Osteocyte (in vitro differentiated cells): ENCODE data around the gene DAB2IP. TPM values are rescaled to one million over a fixed set of nuclear protein-coding genes. Genes with fewer than 3 reads are reported as not detected.

Experiments used
- DNase-seq: peaks from one replicate; pipeline ENCODE4 v3.0.0; 2021; ENCODE audit warnings: mixed read lengths; ENCODE audit not compliant: unreplicated experiment; ENCODE audit errors: extremely low spot score
- H3K27ac Mint-ChIP-seq: one replicate; pipeline ENCODE4 v1.8.0; 2021; ENCODE audit warnings: mild to moderate bottlenecking, mixed read lengths; ENCODE audit not compliant: unreplicated experiment
- H3K27me3 Mint-ChIP-seq: one replicate; pipeline ENCODE4 v1.8.0; 2021; ENCODE audit warnings: mixed read lengths; ENCODE audit not compliant: unreplicated experiment
- H3K36me3 Mint-ChIP-seq: one replicate; pipeline ENCODE4 v1.8.0; 2021; ENCODE audit warnings: mixed read lengths; ENCODE audit not compliant: unreplicated experiment
- H3K4me1 Mint-ChIP-seq: one replicate; pipeline ENCODE4 v1.8.0; 2021; ENCODE audit warnings: mixed read lengths; ENCODE audit not compliant: unreplicated experiment
- H3K4me3 Mint-ChIP-seq: one replicate; pipeline ENCODE4 v1.8.0; 2021; ENCODE audit warnings: mild to moderate bottlenecking, moderate library complexity, mixed read lengths; ENCODE audit not compliant: unreplicated experiment
- H3K9me3 Mint-ChIP-seq: one replicate; pipeline ENCODE4 v1.8.0; 2021; ENCODE audit warnings: mixed read lengths; ENCODE audit not compliant: unreplicated experiment
- CTCF ChIP-seq: fragments of 200-600 bp; sonication (generic); IDR thresholded peaks from 2 replicates; pipeline ENCODE4 v1.5.0; 2021; ENCODE audit warnings: antibody characterized with exemption, mild to moderate bottlenecking, moderate library complexity
- total RNA-seq: library from RNA; stranded (reverse); gene quantifications from 2 replicates; pipeline ENCODE4 v1.2.1, GENCODE V29; 2021

Gene DAB2IP
- total RNA-seq, 1 donor from 2014 or later, result 43.6 TPM

DNA sequence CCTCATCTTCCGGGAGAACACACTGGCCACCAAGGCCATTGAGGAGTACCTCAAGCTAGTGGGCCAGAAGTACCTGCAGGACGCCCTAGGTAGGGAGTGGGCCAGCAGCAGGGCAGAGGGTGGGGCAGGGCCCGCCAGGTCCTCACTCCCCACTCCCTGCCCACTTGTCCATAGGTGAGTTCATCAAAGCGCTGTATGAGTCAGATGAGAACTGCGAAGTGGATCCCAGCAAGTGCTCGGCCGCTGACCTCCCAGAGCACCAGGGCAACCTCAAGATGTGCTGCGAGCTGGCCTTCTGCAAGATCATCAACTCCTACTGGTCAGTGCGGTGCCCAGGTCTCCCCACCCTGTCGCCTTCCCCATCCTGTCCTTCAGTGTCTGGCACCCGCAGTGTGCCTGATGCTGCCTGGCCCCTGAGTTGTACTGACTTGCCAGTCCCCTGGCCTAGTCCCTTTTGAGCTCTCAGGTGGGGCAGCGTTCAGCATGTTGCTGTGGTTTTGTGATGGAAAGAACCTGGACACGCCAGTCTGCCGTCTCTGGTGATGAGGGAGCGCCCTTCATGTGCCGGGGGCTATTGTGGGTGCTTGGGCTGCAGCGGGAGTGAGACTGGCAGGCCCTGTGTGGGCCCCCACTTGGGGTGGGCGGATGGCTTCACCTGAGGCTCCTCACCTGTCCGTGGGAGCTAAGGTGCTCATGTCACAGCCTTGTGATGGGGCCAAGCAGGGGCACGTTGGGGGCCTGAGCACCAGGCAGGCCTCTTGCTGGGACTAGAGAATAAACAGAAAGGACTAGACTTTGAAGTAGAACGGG, 112.3 kb downstream of the DAB2IP start:
- no peak for TF ChIP-seq CTCF
- no peak for DNase-seq
- Mint-ChIP-seq H3K9me3 (no peaks in the 10 kb centered on the region), H3K4me1 (peaks cover 34% of the 10 kb centered on the region), H3K27me3 (no peaks in the 10 kb centered on the region), H3K36me3 (peaks cover 27% of the 10 kb centered on the region), H3K27ac (peak overlapping the region; percentile 82), H3K4me3 (no peak overlapping the region)

DNA sequence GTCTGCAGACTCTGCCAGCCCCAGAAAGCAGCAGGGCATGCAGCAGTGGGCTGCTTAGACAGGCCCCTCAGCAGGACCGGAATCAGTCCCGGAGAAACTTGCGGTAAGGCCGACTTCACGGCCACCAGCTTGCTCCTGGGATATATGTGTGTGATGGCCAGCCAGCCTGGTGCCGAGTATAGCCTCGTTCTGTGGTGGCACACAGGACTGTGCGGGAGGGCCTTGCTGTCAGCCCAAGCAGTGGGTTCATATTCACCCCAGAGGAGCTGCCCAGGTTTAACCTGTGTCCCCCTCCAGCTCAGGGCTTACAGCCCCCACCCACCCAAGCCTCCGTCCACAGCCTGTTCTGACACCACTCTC, 112.9 kb downstream of the DAB2IP start:
- TF ChIP-seq CTCF, result no peak
- peaks cover 28% of the 10 kb centered on the region for H3K36me3 Mint-ChIP-seq
- H3K27ac Mint-ChIP-seq, result peak overlapping the region; percentile 82

GRCh38 chr9:121765021-121765950, 113.9 kb downstream of the DAB2IP start:
- Mint-ChIP-seq H3K27ac (peak overlapping the region; percentile 82), H3K36me3 (peaks cover 28% of the 10 kb centered on the region), H3K27me3 (no peaks in the 10 kb centered on the region)

More for the DNA sequence above, 112.9 kb downstream of the DAB2IP start:
- peaks cover 34% of the 10 kb centered on the region for H3K4me1 Mint-ChIP-seq
- H3K9me3 Mint-ChIP-seq, result no peaks in the 10 kb centered on the region
- H3K27me3 Mint-ChIP-seq, result no peaks in the 10 kb centered on the region
- no peak overlapping the region for H3K4me3 Mint-ChIP-seq
- DNase-seq, result no peak

DNA sequence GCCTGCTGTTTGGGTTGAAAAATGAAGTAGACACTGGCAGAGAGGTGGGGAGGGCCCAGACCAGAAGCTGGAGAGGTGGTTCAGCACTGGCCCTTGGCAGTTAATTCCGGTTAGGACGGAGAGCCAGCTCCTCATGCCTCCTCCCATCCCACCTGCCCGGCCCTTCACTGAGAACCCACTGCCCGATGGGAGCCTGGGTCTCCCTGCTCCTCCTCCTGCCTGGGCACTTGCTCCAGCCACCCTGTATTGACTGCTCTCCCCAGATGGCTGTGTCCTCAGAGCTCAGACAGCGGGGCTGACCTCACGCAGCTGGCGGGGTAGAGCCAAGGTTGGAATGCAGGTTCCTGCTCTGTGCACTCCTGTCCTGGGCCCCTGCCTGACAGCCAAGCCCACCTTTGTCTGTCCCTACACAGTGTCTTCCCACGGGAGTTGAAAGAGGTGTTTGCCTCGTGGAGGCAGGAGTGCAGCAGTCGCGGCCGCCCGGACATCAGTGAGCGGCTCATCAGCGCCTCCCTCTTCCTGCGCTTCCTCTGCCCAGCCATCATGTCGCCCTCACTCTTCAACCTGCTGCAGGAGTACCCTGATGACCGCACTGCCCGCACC, 114.7 kb downstream of the DAB2IP start:
- Mint-ChIP-seq H3K36me3 (peaks cover 28% of the 10 kb centered on the region), H3K9me3 (no peaks in the 10 kb centered on the region), H3K27ac (peak overlapping the region; percentile 82), H3K27me3 (no peaks in the 10 kb centered on the region), H3K4me3 (no peak overlapping the region), H3K4me1 (peaks cover 44% of the 10 kb centered on the region)
- no peak for TF ChIP-seq CTCF
- no peak for DNase-seq

More at GRCh38 chr9:121765021-121765950, 113.9 kb downstream of the DAB2IP start:
- Mint-ChIP-seq H3K9me3 (no peaks in the 10 kb centered on the region), H3K4me1 (peaks cover 35% of the 10 kb centered on the region), H3K4me3 (no peak overlapping the region)
- DNase-seq, result no peak
- TF ChIP-seq CTCF, result no peak
